A673 (cell line): ENCODE measurements around the gene TGFBR1.

Source experiments
- CTCF ChIP-seq: fragments of 300-800, 200-600 bp; sonication (generic); conservative IDR thresholded peaks from 2 replicates; pipeline ENCODE4 v1.5.1; 2017; ENCODE audit warnings: low read depth, mild to moderate bottlenecking, antibody characterized with exemption, low read length, moderate library complexity, mixed read lengths
- EZH2 ChIP-seq: fragments of 200-600 bp; sonication (generic); IDR thresholded peaks from 2 replicates; pipeline ENCODE4 v1.6.1; 2017; ENCODE audit warnings: borderline replicate concordance, low read depth, mild to moderate bottlenecking, mixed read lengths, antibody characterized with exemption, low read length; ENCODE audit not compliant: poor library complexity, severe bottlenecking

GRCh38 chr9:99169982-99170761 is 65.3 kb downstream of the TGFBR1 start:
- TF ChIP-seq CTCF: no peak
- no peak for TF ChIP-seq EZH2
